Measurements from ENCODE around the gene OR6Q1.

DNA sequence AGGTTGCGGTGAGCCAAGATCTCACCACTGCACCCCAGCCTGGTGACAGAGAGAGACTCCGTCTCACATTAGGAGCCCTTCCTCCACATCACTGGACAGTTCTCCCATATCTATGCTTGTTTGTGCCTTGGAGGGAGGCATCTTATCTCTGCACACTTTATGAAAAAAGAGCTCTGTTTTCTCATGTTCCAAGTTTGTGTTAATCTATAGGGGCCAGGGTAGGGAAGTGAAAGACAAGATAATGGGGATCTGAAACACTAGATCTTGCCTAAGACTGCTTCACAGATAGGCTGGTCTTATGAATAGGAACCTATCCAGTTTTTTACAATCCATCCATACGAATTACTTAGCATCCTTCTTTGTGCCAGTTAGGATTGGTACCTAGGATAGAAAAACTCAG is 17.1 kb downstream of the OR6Q1 start:
- TF ChIP-seq, protein P1, sequence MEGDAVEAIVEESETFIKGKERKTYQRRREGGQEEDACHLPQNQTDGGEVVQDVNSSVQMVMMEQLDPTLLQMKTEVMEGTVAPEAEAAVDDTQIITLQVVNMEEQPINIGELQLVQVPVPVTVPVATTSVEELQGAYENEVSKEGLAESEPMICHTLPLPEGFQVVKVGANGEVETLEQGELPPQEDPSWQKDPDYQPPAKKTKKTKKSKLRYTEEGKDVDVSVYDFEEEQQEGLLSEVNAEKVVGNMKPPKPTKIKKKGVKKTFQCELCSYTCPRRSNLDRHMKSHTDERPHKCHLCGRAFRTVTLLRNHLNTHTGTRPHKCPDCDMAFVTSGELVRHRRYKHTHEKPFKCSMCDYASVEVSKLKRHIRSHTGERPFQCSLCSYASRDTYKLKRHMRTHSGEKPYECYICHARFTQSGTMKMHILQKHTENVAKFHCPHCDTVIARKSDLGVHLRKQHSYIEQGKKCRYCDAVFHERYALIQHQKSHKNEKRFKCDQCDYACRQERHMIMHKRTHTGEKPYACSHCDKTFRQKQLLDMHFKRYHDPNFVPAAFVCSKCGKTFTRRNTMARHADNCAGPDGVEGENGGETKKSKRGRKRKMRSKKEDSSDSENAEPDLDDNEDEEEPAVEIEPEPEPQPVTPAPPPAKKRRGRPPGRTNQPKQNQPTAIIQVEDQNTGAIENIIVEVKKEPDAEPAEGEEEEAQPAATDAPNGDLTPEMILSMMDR (IDR thresholded peaks at IDR 0.05): no peak
- TF ChIP-seq POLR2A (IDR thresholded peaks at IDR 0.05): no peak
